ENCODE results near the gene SRA1. TPM values are rescaled to one million over a fixed set of nuclear protein-coding genes. Genes with fewer than 3 reads are reported as not detected.

Gene SRA1
- total and polyA plus RNA-seq, 12 donors, result 22.7 to 42.2 (median 32.5) TPM

GRCh38 chr5:140568443-140569063, 11.3 kb upstream of the SRA1 start:
- ATAC-seq (no peak), DNase-seq (no peak)
- H3K4me3 ChIP-seq, result peak overlapping the region in 1 of 10 donors; percentile 3
- 77 to 97% methylated on average over 2 of the region's 2 CpGs for WGBS, 2 donors
- intact Hi-C loops (cut with DNase I), result loop anchor here in 6 of 10 donors (5.0 to 10.0 kb wide), 3 partner anchors 64 to 69 kb away; partner anchors contain the start of genes TMCO6 (in 5 of the 6) and CD14 (in 3 of the 6)
- no peaks in the 10 kb centered on the region for H3K9me3 ChIP-seq
- TF ChIP-seq, protein P1, sequence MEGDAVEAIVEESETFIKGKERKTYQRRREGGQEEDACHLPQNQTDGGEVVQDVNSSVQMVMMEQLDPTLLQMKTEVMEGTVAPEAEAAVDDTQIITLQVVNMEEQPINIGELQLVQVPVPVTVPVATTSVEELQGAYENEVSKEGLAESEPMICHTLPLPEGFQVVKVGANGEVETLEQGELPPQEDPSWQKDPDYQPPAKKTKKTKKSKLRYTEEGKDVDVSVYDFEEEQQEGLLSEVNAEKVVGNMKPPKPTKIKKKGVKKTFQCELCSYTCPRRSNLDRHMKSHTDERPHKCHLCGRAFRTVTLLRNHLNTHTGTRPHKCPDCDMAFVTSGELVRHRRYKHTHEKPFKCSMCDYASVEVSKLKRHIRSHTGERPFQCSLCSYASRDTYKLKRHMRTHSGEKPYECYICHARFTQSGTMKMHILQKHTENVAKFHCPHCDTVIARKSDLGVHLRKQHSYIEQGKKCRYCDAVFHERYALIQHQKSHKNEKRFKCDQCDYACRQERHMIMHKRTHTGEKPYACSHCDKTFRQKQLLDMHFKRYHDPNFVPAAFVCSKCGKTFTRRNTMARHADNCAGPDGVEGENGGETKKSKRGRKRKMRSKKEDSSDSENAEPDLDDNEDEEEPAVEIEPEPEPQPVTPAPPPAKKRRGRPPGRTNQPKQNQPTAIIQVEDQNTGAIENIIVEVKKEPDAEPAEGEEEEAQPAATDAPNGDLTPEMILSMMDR (IDR thresholded peaks at IDR 0.05), result no peak
- H3K36me3 ChIP-seq, result peaks cover 0 to 39% (median 19%) of the 10 kb centered on the region in 9 donors
- peak overlapping the region; percentile 30 to 91 (median 78) for H3K27ac ChIP-seq
- H3K4me1 ChIP-seq, result peaks cover 7 to 78% (median 62%) of the 10 kb centered on the region in 9 donors
- H3K27me3 ChIP-seq, result no peaks in the 10 kb centered on the region

DNA sequence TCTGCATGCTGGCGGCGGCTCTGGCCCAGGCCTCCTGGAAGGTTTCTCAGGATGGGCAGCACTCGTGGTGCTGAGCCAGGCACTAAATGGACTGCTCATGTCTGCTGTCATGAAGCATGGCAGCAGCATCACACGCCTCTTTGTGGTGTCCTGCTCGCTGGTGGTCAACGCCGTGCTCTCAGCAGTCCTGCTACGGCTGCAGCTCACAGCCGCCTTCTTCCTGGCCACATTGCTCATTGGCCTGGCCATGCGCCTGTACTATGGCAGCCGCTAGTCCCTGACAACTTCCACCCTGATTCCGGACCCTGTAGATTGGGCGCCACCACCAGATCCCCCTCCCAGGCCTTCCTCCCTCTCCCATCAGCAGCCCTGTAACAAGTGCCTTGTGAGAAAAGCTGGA, 10.6 kb upstream of the SRA1 start:
- Histone ChIP-seq H3K36me3 (peaks cover 0 to 39% (median 19%) of the 10 kb centered on the region in 9 donors), H3K9me3 (no peaks in the 10 kb centered on the region), H3K27me3 (no peaks in the 10 kb centered on the region), H3K4me3 (no peak overlapping the region), H3K27ac (peak overlapping the region in 2 of 10 donors; percentile 18 to 91), H3K4me1 (peaks cover 7 to 84% (median 68%) of the 10 kb centered on the region in 9 donors)
- TF ChIP-seq, protein P1 (IDR thresholded peaks at IDR 0.05), result no peak
- intact Hi-C loops (cut with DNase I), result loop anchor here in 6 of 10 donors (5.0 to 10.0 kb wide), 3 partner anchors 64 to 69 kb away; partner anchors contain the start of genes TMCO6 (in 5 of the 6) and CD14 (in 3 of the 6)
- WGBS, 2 donors, result 91 to 94% methylated on average over 13 of the region's 13 CpGs
- ATAC-seq (no peak), DNase-seq (no peak)

- WGBS, 2 donors, result 74 to 81% methylated on average over 22 of the region's 22 CpGs
- peak in 1 of 2 donors; percentile 26 for DNase-seq
- Histone ChIP-seq H3K4me1 (peaks cover 7 to 90% (median 74%) of the 10 kb centered on the region in 9 donors), H3K27me3 (no peaks in the 10 kb centered on the region), H3K27ac (peak overlapping the region in 4 of 10 donors; percentile 2 to 91 (median 14)), H3K9me3 (no peaks in the 10 kb centered on the region), H3K36me3 (peaks cover 0 to 39% (median 19%) of the 10 kb centered on the region in 9 donors), H3K4me3 (no peak overlapping the region)
- TF ChIP-seq, protein P1 (IDR thresholded peaks at IDR 0.05), result no peak
- ATAC-seq, result no peak
- intact Hi-C loops (cut with DNase I), result loop anchor here in 6 of 10 donors (5.0 to 10.0 kb wide), 3 partner anchors 65 to 70 kb away; partner anchors contain the start of genes TMCO6 (in 5 of the 6) and CD14 (in 3 of the 6)
Measured at GRCh38 chr5:140567136-140567818, 10.0 kb upstream of the SRA1 start.

DNA sequence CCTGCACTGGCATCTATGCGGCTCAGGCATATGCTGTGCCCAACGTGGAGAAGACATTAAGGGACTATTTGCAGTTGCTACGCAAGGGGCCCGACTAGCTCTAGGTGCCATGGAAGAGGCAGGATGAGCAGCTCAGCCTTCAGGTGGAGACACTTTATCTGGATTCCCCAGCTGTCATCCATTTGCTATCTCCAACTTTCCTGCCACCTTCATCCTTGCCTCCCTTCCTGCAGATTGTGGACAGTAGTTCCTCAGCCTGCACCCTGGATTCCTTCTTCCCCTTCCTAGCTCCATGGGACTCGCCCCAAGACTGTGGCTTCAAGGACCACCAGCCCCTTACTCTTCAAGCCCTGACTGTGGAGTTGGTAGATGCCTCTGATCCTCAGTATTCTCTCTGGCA, 9.4 kb upstream of the SRA1 start:
- H3K27ac ChIP-seq, result peak overlapping the region in 1 of 10 donors; percentile 96
- intact Hi-C loops (cut with DNase I), result loop anchor here in 6 of 10 donors (5.0 to 10.0 kb wide), 3 partner anchors 66 to 71 kb away; partner anchors contain the start of genes TMCO6 (in 5 of the 6) and CD14 (in 3 of the 6)
- WGBS, 2 donors, result 93 to 94% methylated on average over 5 of the region's 5 CpGs
- ATAC-seq, result no peak
- DNase-seq, result no peak
- no peak overlapping the region for H3K4me3 ChIP-seq
- no peaks in the 10 kb centered on the region for H3K27me3 ChIP-seq
- H3K4me1 ChIP-seq, result peaks cover 7 to 90% (median 75%) of the 10 kb centered on the region in 9 donors
- TF ChIP-seq, protein P1 (IDR thresholded peaks at IDR 0.05), result no peak
- H3K36me3 ChIP-seq, result peaks cover 0 to 41% (median 19%) of the 10 kb centered on the region in 9 donors
- H3K9me3 ChIP-seq, result no peaks in the 10 kb centered on the region
